ENCODE measurements around the gene IL17A.
"Not testable (repeated sequence)": the region's sequence is repeated elsewhere in the genome, so short reads cannot be mapped to it uniquely, and the experiment has no call there.

IL17A gene

DNA sequence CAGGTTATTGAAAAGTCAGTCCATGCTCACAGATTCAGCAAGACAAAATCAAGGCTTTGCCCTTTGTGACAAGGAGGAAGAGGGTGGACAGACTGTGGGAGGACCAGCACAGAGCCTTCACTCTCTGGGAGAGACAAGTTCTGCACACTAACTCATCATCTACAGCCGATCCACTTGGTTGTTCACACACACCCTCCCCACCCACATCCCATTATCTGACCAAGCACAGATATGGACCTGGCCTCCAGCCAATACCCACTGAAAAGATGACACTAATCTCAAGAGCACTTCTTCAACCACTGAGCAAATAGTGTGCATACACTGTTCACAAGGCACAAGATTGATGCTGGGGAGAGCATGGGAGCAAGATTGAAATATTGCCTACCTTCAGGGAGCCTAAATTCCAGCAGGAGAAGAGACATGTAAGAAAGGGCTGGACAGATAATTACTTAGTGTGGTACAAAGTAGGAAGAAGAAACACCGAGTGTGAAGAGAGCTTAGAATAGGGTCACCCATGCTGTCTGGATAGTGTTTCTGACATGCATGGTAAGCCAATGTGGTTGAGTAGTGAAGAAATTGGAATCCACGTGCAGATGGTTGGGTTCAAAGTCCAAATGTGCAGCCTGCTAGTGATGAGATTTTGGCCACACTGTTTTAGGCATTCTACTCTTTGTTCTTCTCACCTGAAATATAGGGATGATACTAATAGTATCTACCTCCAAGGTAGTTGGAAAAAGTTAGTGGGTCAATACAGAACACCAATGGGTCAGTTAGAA lies 21.7 kb upstream of the IL17A start:
- no peak for DNase-seq

DNA sequence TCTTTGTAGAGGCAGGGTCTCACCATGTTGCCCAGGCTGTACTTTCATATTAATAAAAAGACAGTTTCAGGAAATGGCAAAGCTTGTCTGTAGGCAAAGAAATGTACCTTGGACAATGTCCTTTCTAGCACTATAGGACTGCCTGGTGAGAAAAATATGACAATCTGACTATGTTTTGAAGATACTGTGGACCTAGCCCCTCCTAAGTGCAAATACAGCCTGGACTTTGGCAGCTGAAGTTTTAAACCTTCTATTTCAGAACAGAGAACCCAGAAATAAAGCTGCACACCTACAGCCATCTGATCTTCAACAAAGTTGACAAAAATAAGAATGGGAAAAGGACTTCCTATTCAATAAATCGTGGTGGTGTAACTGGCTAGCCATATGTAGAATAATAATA lies 18.9 kb upstream of the IL17A start:
- DNase-seq: no peak

GRCh38 chr6:52168351-52168750 lies 17.8 kb upstream of the IL17A start:
- not testable (repeated sequence) for DNase-seq

GRCh38 chr6:52174118-52174517 lies 12.1 kb upstream of the IL17A start:
- DNase-seq: no peak

DNA sequence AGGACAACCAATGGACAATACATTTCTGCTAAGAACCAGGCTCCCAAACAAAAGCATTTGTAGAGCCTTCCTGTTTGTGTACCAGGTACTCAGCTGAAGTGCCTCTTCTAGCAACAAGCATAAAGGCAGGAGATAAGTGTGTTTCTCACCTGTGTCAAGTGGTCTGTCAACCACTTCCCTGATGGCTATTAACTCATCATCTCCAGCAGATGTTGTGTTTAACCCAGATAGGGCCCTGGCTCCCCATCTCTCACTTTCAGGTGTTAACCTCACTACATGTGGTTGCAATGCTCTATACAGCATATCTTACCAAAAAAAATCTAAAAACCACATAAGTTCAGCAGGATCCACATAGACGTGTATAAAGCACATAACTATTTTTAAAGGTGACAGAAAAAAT lies 9.6 kb upstream of the IL17A start:
- DNase-seq: no peak

DNA sequence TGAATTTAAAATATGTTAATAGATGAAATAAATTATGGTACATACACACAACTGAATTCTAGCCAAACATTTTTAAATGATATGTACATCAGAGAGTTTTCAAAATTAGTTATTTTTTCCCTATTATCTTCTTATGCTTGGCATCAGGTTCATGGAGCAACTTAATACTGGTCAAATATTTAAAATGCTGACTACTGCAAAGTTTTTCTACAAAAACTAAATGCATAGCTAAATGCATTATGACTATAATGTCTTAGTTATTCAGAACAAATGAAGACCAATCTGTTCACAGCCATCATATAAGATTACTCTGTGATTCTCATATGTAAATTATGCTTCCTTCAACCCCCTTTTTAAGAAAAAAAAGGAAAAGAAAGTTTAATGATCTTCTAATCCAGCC lies 8.2 kb upstream of the IL17A start:
- DNase-seq: no peak

DNA sequence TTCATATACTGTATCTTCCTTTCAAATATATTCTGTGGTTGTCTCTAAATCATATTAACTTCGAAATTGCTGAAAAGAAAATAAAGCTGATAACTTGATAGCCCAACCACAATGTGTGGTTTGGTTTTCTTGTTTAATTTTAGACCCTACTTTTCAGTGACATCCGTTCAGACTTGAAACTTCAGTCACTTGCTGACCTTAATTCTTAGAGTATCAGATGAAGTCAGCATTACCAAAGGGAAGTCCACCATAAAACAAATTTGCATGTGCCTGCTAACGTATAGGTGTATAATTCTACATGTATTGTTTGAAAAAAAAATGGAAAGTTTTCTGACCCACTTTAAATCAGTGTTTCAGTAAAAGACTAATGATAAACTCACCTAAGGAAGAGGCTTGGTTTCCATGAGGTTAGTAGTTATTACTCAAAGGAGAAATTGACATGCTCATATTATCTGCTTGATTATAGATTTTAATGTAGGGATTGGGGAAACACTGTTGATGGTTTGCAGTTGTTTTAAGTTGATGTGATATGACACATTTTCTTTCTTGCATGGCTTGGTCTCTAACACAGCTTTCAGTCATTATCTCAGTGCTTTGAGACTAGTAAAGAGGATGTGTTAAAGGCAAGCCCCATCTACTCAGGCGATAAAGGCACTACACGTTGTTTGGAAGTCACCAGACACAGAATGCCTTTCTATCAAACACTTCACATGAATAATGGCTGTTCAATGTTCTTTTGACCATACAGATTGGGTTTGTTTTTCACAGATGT lies 5.2 kb upstream of the IL17A start:
- DNase-seq: no peak

DNA sequence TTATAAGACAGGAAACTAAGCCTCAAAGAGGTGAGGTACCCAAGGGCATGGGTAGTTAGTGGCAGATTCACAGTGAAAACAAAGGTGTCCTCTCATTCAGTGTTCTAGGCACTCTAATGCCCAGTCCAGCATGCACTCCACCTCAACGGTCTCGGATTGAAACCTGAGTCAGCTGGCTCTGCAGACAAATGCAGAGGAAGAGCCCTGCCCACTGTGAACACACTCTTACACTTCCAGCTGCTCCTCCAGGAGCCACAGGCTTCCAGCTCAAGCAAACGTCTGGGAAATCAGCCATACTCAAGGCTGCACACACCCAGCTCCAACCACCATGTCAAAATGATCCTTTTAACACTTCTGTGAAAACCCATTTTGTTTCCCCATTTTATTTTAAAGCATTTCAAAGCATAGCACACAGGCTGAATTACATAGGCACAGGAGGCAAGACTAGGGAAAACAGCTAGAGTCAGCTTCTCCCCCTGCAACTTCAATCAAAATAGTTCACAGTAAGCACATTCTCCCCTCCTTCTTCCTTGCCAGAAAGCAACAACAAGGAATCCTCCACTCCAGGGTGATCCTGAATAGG lies 3.0 kb upstream of the IL17A start:
- DNase-seq: no peak

DNA sequence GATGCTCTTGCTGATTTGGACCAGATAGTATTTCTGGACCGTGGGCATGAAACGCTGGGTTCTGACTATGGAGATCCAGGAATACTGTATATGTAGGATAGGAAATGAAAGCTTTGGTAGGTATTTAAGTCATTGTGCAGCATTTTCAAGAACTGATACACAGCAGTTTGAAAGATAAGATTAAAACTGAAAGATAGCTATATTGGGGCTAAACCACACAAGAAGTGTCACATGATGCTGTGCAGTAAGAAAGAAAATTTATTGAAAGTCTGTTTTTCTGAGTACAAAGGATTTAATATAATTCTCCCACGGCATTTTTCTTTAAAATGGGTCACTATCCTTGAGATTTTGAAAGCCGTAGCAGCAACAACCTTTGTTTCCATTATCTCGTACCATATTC lies 305 bp downstream of the IL17A start:
- DNase-seq: no peak

GRCh38 chr6:52187098-52187497 lies 923 bp downstream of the IL17A start:
- DNase-seq: no peak

DNA sequence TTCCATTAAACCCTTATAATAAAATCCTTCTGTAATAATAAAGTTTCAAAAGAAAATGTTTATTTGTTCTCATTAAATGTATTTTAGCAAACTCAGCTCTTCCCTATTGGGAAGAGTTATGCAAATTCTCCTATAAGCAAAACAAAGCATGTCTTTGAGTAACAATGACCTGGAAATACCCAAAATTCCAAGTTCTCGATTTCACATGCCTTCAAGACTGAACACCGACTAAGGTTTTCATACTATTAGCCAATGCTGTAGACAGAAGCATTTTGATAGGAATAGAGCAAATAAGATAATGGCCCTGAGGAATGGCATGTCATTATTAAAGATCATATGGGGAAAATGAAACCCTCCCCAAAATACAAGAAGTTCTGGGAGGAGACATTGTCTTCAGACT lies 3.8 kb downstream of the IL17A start:
- DNase-seq: no peak

DNA sequence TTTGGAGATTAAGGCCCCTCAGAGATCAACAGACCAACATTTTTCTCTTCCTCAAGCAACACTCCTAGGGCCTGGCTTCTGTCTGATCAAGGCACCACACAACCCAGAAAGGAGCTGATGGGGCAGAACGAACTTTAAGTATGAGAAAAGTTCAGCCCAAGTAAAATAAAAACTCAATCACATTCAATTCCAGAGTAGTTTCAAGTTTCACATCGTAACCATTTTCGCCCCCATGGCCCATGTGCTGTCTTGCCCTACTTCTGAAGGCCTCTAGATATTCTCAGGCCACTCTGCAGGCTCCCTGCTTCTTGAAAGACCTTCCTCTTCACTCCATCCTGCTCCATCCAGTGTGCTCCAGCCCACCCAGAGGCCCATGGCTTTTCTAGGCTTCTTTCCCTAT lies 4.2 kb downstream of the IL17A start:
- DNase-seq: no peak

GRCh38 chr6:52191824-52192223 lies 5.6 kb downstream of the IL17A start:
- DNase-seq: no peak

DNA sequence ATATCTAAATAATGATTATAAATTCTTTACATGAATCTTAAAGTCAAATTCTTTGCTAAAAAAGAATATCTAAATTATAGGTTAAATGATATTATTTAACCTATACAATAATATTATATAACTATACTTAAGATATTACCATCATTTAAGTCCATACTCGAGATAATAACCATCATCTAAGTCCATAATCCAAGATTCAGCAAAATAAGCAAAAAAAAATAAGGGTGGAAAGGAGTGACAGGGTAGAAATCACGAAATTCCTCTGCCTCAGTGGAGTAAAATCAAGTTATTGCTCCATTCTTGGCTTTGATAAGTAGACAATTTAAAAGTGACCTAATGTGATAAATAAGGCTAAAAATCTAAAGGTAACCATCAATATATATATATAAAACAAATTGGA lies 9.7 kb downstream of the IL17A start:
- DNase-seq: no peak

DNA sequence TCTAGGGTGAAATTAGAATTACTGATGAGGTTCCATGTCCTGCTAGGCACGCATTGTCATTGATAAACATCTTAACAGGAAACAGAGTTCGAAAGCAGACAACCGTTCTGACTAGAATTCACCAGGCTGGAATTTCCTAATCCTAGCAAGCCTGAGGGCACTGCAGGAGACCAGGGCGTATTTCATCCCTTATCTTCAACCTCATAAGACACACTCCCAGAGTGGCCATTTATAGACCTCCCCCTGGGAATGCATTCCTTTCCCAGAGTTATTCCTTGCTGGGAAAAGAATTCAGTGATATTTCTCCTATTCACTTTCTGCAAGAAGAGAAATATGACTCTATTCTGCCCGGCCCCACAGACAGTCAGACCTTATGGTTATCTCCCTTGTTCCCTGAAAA lies 13.9 kb downstream of the IL17A start:
- not testable (repeated sequence) for DNase-seq

GRCh38 chr6:52201046-52201445 lies 14.9 kb downstream of the IL17A start:
- DNase-seq: no peak

GRCh38 chr6:52201493-52201892 lies 15.3 kb downstream of the IL17A start:
- DNase-seq: no peak

DNA sequence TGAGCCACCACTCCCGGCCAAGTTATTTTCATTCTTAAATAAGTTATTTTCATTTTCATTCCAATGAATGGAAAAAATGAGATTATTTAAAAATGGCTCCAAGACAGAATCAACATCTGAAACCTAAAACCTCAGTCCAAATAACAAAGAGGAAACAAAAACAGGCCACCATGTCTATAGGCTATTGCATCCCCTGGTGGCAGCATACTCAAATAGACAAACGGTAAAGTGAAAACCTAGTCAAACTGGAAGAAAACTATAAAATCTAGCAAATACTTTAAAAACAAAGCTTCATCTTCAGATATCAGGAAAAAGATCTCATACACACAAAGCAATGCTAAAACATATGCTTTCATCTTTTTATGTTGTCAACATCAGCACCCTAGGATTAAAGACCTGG lies 20.9 kb downstream of the IL17A start:
- no peak for DNase-seq

GRCh38 chr6:52208612-52209011 lies 22.4 kb downstream of the IL17A start:
- DNase-seq: no peak

- DNase-seq: no peak
Measured at GRCh38 chr6:52209770-52210169, 23.6 kb downstream of the IL17A start.

- DNase-seq: no peak
Measured at GRCh38 chr6:52210227-52210626, 24.1 kb downstream of the IL17A start.

- peak; percentile 50 for DNase-seq
Measured at GRCh38 chr6:52213127-52213526, 27.0 kb downstream of the IL17A start.

DNA sequence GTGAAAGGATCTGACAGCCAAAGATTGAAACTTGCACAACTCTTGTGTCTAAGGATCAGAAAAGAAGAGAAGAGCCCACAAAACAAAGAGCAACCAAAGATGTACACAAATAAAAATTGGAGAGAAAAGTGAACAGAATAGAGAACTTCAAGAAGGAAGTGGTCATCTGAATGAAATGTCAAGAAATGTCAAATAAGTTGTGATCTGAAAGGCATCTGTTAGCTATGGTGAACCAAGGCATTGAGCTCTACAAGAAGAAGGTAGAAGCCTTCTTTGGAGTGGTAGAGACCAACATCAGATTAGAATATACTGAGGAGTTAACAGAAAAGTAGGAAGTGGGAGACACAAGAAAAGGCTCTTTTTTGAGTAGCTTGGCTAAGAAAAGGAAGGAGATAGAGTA lies 29.6 kb downstream of the IL17A start:
- DNase-seq: no peak

- no peak for DNase-seq
Measured at GRCh38 chr6:52216932-52217575, 30.9 kb downstream of the IL17A start.
